Left lung (tissue), 10 donors: ENCODE measurements around the gene TIMM10B. TPM values are rescaled to one million over a fixed set of nuclear protein-coding genes. Genes with fewer than 3 reads are reported as not detected.

Experiments
- ATAC-seq: fragments of 200-7000 bp; cut with Tn5 transposase; one replicate; pipeline ENCODE4 v1.9.1; 2020; ENCODE audit warnings: moderate library complexity
- DNase-seq, 4 donors: peaks; one replicate each; pipeline ENCODE4 v3.0.0-alpha.2; 2013 to 2020
- H3K27ac ChIP-seq, 2 donors: fragments of 200-600 bp; sonication (generic) in 1 of 2; one replicate each; pipeline versions ENCODE4 v1.5.0 to v1.8.0; 2020 to 2021
- H3K27me3 ChIP-seq, 2 donors: fragments of 200-600 bp; sonication (generic) in 1 of 2; one replicate each; pipeline versions ENCODE4 v1.5.0 to v1.8.0; 2020 to 2021
- H3K36me3 ChIP-seq, 2 donors: fragments of 200-600 bp; sonication (generic) in 1 of 2; one replicate each; pipeline versions ENCODE4 v1.5.0 to v1.8.0; 2020 to 2021
- H3K4me1 ChIP-seq, 2 donors: fragments of 200-600 bp; one replicate each; pipeline ENCODE4 v1.8.0; 2021
- H3K4me3 ChIP-seq, 2 donors: fragments of 200-600 bp; sonication (generic) in 1 of 2; one replicate each; pipeline versions ENCODE4 v1.5.0 to v1.8.0; 2020 to 2021; ENCODE audit warnings: mild to moderate bottlenecking in 1 of 2
- H3K9me3 ChIP-seq, 2 donors: fragments of 200-600 bp; sonication (generic) in 1 of 2; one replicate each; pipeline versions ENCODE4 v1.5.0 to v1.8.0; 2020 to 2021
- CTCF ChIP-seq, 2 donors: fragments of 200-600 bp; sonication (generic) in 1 of 2; IDR thresholded peaks; one replicate each; pipeline versions ENCODE4 v1.5.0 to v1.8.0; 2021; ENCODE audit warnings: antibody characterized with exemption in 2 of 2
- intact Hi-C, 2 donors: fragments of 100-400 bp; cut with DNase I; formaldehyde crosslinking; loops; one replicate each; pipeline versions ENCODE4 v1.11.2 to v1.14.2; 2022
- polyA plus RNA-seq, 6 donors: library from polyadenylated mRNA; unstranded; fragments of 120-200 nt; gene quantifications; one replicate each; pipeline ENCODE4 v1.2.1, GENCODE V29; 2013; ENCODE audit not compliant: insufficient read length in 6 of 6
- total RNA-seq, 2 donors: library from RNA; stranded (reverse); fragmentation: NEBNext Ultra II Directional; extraction: Animal tissue kit (Norgen Biotek cat#: 25700); gene quantifications; one replicate each; pipeline ENCODE4 v1.2.1, GENCODE V29; 2021
- donor health status: DM: no; HTN: yes; CAD: no.
- donor health status: DM: no; HTN: no; CAD: no.

The TIMM10B gene
- total and polyA plus RNA-seq, 8 donors = 29.0 to 46.4 (median 30.9) TPM

- ATAC-seq (no peak), DNase-seq (no peak)
- Histone ChIP-seq H3K4me3 (no peak overlapping the region), H3K36me3 (peaks cover 0 to 35% of the 10 kb centered on the region in 2 donors), H3K9me3 (no peaks in the 10 kb centered on the region), H3K27ac (no peak overlapping the region), H3K4me1 (no peaks in the 10 kb centered on the region), H3K27me3 (no peaks in the 10 kb centered on the region)
- intact Hi-C loops = loop anchor here in 1 of 2 donors (5.0 kb wide), 1 partner anchor 176 kb away; no protein-coding TSS in a partner anchor
- no peak for TF ChIP-seq CTCF (IDR thresholded peaks at IDR 0.05)
Observed at GRCh38 chr11:6530848-6531247, 49.5 kb downstream of the TIMM10B start.

GRCh38 chr11:6531267-6531752 is 50.0 kb downstream of the TIMM10B start:
- Histone ChIP-seq H3K27me3 (no peaks in the 10 kb centered on the region), H3K4me1 (no peaks in the 10 kb centered on the region), H3K4me3 (no peak overlapping the region), H3K9me3 (no peaks in the 10 kb centered on the region), H3K27ac (no peak overlapping the region), H3K36me3 (peaks cover 0 to 35% of the 10 kb centered on the region in 2 donors)
- peak; percentile 65 to 70 for TF ChIP-seq CTCF (IDR thresholded peaks at IDR 0.05)
- intact Hi-C loops = loop anchor here in 1 of 2 donors (5.0 kb wide), 1 partner anchor 176 kb away; no protein-coding TSS in a partner anchor
- DNase-seq = peak in 2 of 4 donors; percentile 43 to 66
- peak; percentile 89 for ATAC-seq

Other genes with a start within 250 kb of the TIMM10B start
- gene FHIP1B, start 246.9 kb upstream of the TIMM10B start, total RNA-seq = 10 to 100 TPM; 34.9 to 43.0 TPM
- 10 to 100 TPM; 48.4 to 69.0 (median 59.5) TPM for gene FHIP1B, start 246.9 kb upstream of the TIMM10B start, polyA plus RNA-seq
- 1 to 10 TPM in 1 of 2 donors, not detected in 1; 2.1 TPM for gene CNGA4, start 242.4 kb upstream of the TIMM10B start, total RNA-seq
- 1 to 10 TPM in 4 of 6 donors, under 1 TPM in 2; 0.45 to 2.5 (median 1.4) TPM for gene CNGA4, start 242.4 kb upstream of the TIMM10B start, polyA plus RNA-seq
- gene CCKBR, start 221.7 kb upstream of the TIMM10B start, total RNA-seq = not detected
- under 1 TPM; 0.21 to 0.54 (median 0.27) TPM for gene CCKBR, start 221.7 kb upstream of the TIMM10B start, polyA plus RNA-seq
- gene CAVIN3, start 161.0 kb upstream of the TIMM10B start, total RNA-seq = 10 to 100 TPM; 61.2 to 87.4 TPM
- gene CAVIN3, start 161.0 kb upstream of the TIMM10B start, polyA plus RNA-seq = 10 to 100 TPM; 19.0 to 39.2 (median 25.6) TPM
- 10 to 100 TPM; 55.2 to 79.3 TPM for gene SMPD1, start 91.0 kb upstream of the TIMM10B start, total RNA-seq
- 10 to 100 TPM; 18.6 to 27.8 (median 22.7) TPM for gene SMPD1, start 91.0 kb upstream of the TIMM10B start, polyA plus RNA-seq
- gene APBB1, start 62.4 kb upstream of the TIMM10B start, total RNA-seq = 10 to 100 TPM; 30.7 to 32.1 TPM
- gene APBB1, start 62.4 kb upstream of the TIMM10B start, polyA plus RNA-seq = 10 to 100 TPM; 40.2 to 47.1 (median 44.5) TPM
- under 1 TPM; 0.86 to 0.90 TPM for gene HPX, start 40.5 kb upstream of the TIMM10B start, total RNA-seq
- 10 to 100 TPM in 2 of 6 donors, 1 to 10 TPM in 4; 5.8 to 11.4 (median 7.4) TPM for gene HPX, start 40.5 kb upstream of the TIMM10B start, polyA plus RNA-seq
- gene TRIM3, start 7.6 kb upstream of the TIMM10B start, total RNA-seq = 10 to 100 TPM; 20.6 to 24.5 TPM
- 10 to 100 TPM; 22.5 to 35.5 (median 27.4) TPM for gene TRIM3, start 7.6 kb upstream of the TIMM10B start, polyA plus RNA-seq
- gene ARFIP2, start 170 bp upstream of the TIMM10B start, total RNA-seq = 10 to 100 TPM; 41.3 to 51.0 TPM
- 10 to 100 TPM; 61.2 to 75.0 (median 67.6) TPM for gene ARFIP2, start 170 bp upstream of the TIMM10B start, polyA plus RNA-seq
- 10 to 100 TPM in 1 of 2 donors, 1 to 10 TPM in 1; 7.1 to 12.5 TPM for gene DNHD1, start 15.8 kb downstream of the TIMM10B start, total RNA-seq
- gene DNHD1, start 15.8 kb downstream of the TIMM10B start, polyA plus RNA-seq = 10 to 100 TPM; 14.3 to 18.6 (median 16.1) TPM
- gene RRP8, start 122.1 kb downstream of the TIMM10B start, total RNA-seq = 10 to 100 TPM; 18.0 to 19.5 TPM
- 10 to 100 TPM; 17.0 to 24.4 (median 22.2) TPM for gene RRP8, start 122.1 kb downstream of the TIMM10B start, polyA plus RNA-seq
- gene ILK, start 122.3 kb downstream of the TIMM10B start, total RNA-seq = 100 to 1,000 TPM; 155 to 165 TPM
- 100 to 1,000 TPM; 146 to 158 (median 152) TPM for gene ILK, start 122.3 kb downstream of the TIMM10B start, polyA plus RNA-seq
- 100 to 1,000 TPM; 127 TPM for gene TAF10, start 130.7 kb downstream of the TIMM10B start, total RNA-seq
- gene TAF10, start 130.7 kb downstream of the TIMM10B start, polyA plus RNA-seq = 10 to 100 TPM; 44.6 to 72.1 (median 59.1) TPM
- gene TPP1, start 137.9 kb downstream of the TIMM10B start, total RNA-seq = 100 to 1,000 TPM; 202 to 264 TPM
- gene TPP1, start 137.9 kb downstream of the TIMM10B start, polyA plus RNA-seq = 10 to 100 TPM; 60.3 to 81.1 (median 68.6) TPM
- gene DCHS1, start 174.3 kb downstream of the TIMM10B start, total RNA-seq = 10 to 100 TPM; 15.4 to 18.9 TPM
- gene DCHS1, start 174.3 kb downstream of the TIMM10B start, polyA plus RNA-seq = 10 to 100 TPM; 32.8 to 49.5 (median 40.9) TPM
- 10 to 100 TPM; 47.6 to 51.6 TPM for gene MRPL17, start 201.8 kb downstream of the TIMM10B start, total RNA-seq
- gene MRPL17, start 201.8 kb downstream of the TIMM10B start, polyA plus RNA-seq = 10 to 100 TPM; 45.0 to 57.3 (median 51.7) TPM